Brain pericyte (primary cell): ENCODE data around the gene DHRS7B.
"Not testable (repeated sequence)": the region's sequence is repeated elsewhere in the genome, so short reads cannot be mapped to it uniquely, and the experiment has no call there.

Source experiments
- DNase-seq: peaks from one replicate; pipeline ENCODE4 v3.0.0-alpha.2; 2012; ENCODE audit warnings: low read depth, low spot score

The DHRS7B gene

GRCh38 chr17:21209511-21210175 lies 82.9 kb downstream of the DHRS7B start:
- DNase-seq: no peak

- no peak for DNase-seq
Observed at GRCh38 chr17:21210411-21211076, 83.8 kb downstream of the DHRS7B start.

GRCh38 chr17:21211825-21212479 lies 85.2 kb downstream of the DHRS7B start:
- no peak for DNase-seq

GRCh38 chr17:21212826-21213637 lies 86.3 kb downstream of the DHRS7B start:
- DNase-seq: no peak

- DNase-seq: no peak
Observed at GRCh38 chr17:21213638-21214014, 86.9 kb downstream of the DHRS7B start.

- peak; percentile 82 for DNase-seq
Observed at GRCh38 chr17:21214015-21214776, 87.4 kb downstream of the DHRS7B start, which contains the start of gene TMEM11. TSS of gene TMEM11 (minus strand) at chr17:21214161. CDS start at chr17:21214152, 9 bp downstream.

- DNase-seq: no peak
Observed at GRCh38 chr17:21214777-21215541, 88.2 kb downstream of the DHRS7B start.

- DNase-seq: no peak
Observed at GRCh38 chr17:21215935-21216334, 89.2 kb downstream of the DHRS7B start.

GRCh38 chr17:21217346-21217745 lies 90.6 kb downstream of the DHRS7B start:
- DNase-seq: no peak

- no peak for DNase-seq
Observed at GRCh38 chr17:21218101-21218500, 91.3 kb downstream of the DHRS7B start.

GRCh38 chr17:21218831-21219380 lies 92.1 kb downstream of the DHRS7B start:
- no peak for DNase-seq

GRCh38 chr17:21223086-21223485 lies 96.3 kb downstream of the DHRS7B start:
- no peak for DNase-seq

- DNase-seq: not testable (repeated sequence)
Observed at GRCh38 chr17:21227277-21227676, 100.5 kb downstream of the DHRS7B start.

- DNase-seq: no peak
Observed at GRCh38 chr17:21228111-21228510, 101.3 kb downstream of the DHRS7B start.

GRCh38 chr17:21228845-21229244 lies 102.1 kb downstream of the DHRS7B start:
- no peak for DNase-seq

GRCh38 chr17:21231533-21231932 lies 104.8 kb downstream of the DHRS7B start:
- no peak for DNase-seq

- no peak for DNase-seq
Observed at GRCh38 chr17:21232033-21232749, 105.4 kb downstream of the DHRS7B start.

GRCh38 chr17:21233581-21234347 lies 107.0 kb downstream of the DHRS7B start:
- no peak for DNase-seq

GRCh38 chr17:21235921-21236320 lies 109.2 kb downstream of the DHRS7B start:
- DNase-seq: no peak
